A549 (cell line): ENCODE results near the gene BCAT1. TPM values are rescaled to one million over a fixed set of nuclear protein-coding genes. Genes with fewer than 3 reads are reported as not detected.
"Not testable (repeated sequence)": the region's sequence is repeated elsewhere in the genome, so short reads cannot be mapped to it uniquely, and the experiment has no call there.

Experiments
- ATAC-seq, 2 experiments: fragments of 200-7000 bp in 1 of 2; fragments of >200 bp in 1 of 2; cut with Nextera tagmentation in 1 of 2; cut with Tn5 transposase in 1 of 2; 3 replicates each; pipeline versions ENCODE4 v1.8.0 to v1.9.1; 2018 to 2020; ENCODE audit warnings: mild to moderate bottlenecking in 1 of 2, moderate library complexity in 1 of 2
- CTCF ChIA-PET: fragments of 300-600 bp; sonication (Branson Sonifier 250); formaldehyde crosslinking; extraction: SDS; loops from one replicate; lab custom pipeline; 2021; ENCODE audit warnings: antibody characterized with exemption, inconsistent platforms; lab: Yijun Ruan, JAX
- POLR2A ChIA-PET: fragments of 350-600 bp; formaldehyde crosslinking; extraction: SDS; loops from one replicate; lab custom pipeline; 2021; ENCODE audit warnings: antibody characterized with exemption, inconsistent platforms; lab: Yijun Ruan, JAX
- DNase-seq, 2 experiments: peaks; one replicate each; pipeline versions ENCODE4 v3.0.0 to v3.0.0-alpha.2; 2011 to 2016; ENCODE audit warnings: low read depth in 1 of 2, low spot score in 1 of 2
- FAIRE-seq: peaks from 2 replicates; lab custom pipeline; 2011; peaks lifted over from hg19 to GRCh38; lab: Jason Lieb, UNC
- H3K27ac ChIP-seq, 2 experiments: fragments of >200 bp; sonication (Bioruptor Twin); formaldehyde crosslinking; 3 replicates each; pipeline ENCODE4 v1.5.1; 2016 to 2017
- H3K4me1 ChIP-seq: fragments of >200 bp; sonication (Bioruptor Twin); formaldehyde crosslinking; 3 replicates; pipeline ENCODE4 v1.6.1; 2016
- H3K4me2 ChIP-seq: fragments of >200 bp; sonication (Bioruptor Twin); formaldehyde crosslinking; 3 replicates; pipeline ENCODE4 v1.6.1; 2016
- H3K4me3 ChIP-seq: fragments of >200 bp; sonication (Bioruptor Twin); formaldehyde crosslinking; 3 replicates; pipeline ENCODE4 v1.5.1; 2016
- H3K9me3 ChIP-seq: fragments of >200 bp; sonication (Bioruptor Twin); formaldehyde crosslinking; 3 replicates; pipeline ENCODE4 v1.6.1; 2016
- CBX8 ChIP-seq: fragments of 200-600 bp; sonication (generic); IDR thresholded peaks from 2 replicates; pipeline ENCODE4 v1.6.1; 2016
- CHD2 ChIP-seq: fragments of 150-350 bp; IDR thresholded peaks from 2 replicates; pipeline ENCODE4 v1.6.1; 2014; ENCODE audit warnings: low read length; ENCODE audit not compliant: partially characterized antibody
- EHF ChIP-seq: fragments of 250-450 bp; sonication (Bioruptor Pico); IDR thresholded peaks from 2 replicates; pipeline ENCODE4 v1.5.0; 2020; ENCODE audit warnings: mild to moderate bottlenecking
- FOSL2 ChIP-seq, 2 experiments: fragments of 450-650 bp in 1 of 2; fragments of >200 bp in 1 of 2; sonication (Bioruptor Twin) in 1 of 2; formaldehyde crosslinking; IDR thresholded peaks; 2 replicates each; pipeline versions ENCODE4 v1.5.0 to v1.6.1; 2016 to 2020; ENCODE audit warnings: mild to moderate bottlenecking in 1 of 2, moderate library complexity in 1 of 2
- FOXS1 ChIP-seq: fragments of 250-450 bp; sonication (Bioruptor Pico); IDR thresholded peaks from 2 replicates; pipeline ENCODE4 v1.5.0; 2020; ENCODE audit warnings: mild to moderate bottlenecking, moderate library complexity
- GATA3 ChIP-seq: IDR thresholded peaks from 2 replicates; pipeline ENCODE4 v1.6.1; 2012; ENCODE audit warnings: borderline replicate concordance
- HOXA7 ChIP-seq: fragments of 250-450 bp; sonication (Bioruptor Pico); IDR thresholded peaks from 2 replicates; pipeline ENCODE4 v1.5.0; 2020; ENCODE audit warnings: mild to moderate bottlenecking, moderate library complexity
- JUN ChIP-seq, 2 experiments: fragments of >200 bp; sonication (Bioruptor Twin); formaldehyde crosslinking; IDR thresholded peaks; 2 replicates in 1 of 2; 3 replicates in 1 of 2; pipeline ENCODE4 v1.6.1; 2016 to 2017
- MAFK ChIP-seq: fragments of 450-650 bp; IDR thresholded peaks from 2 replicates; pipeline ENCODE4 v1.6.1; 2014; ENCODE audit not compliant: partially characterized antibody
- NR3C1 ChIP-seq: fragments of >200 bp; sonication (Bioruptor Twin); formaldehyde crosslinking; IDR thresholded peaks from 3 replicates; pipeline ENCODE4 v1.6.1; 2017
- RAD21 ChIP-seq, 2 experiments: fragments of >200 bp in 1 of 2; sonication (Bioruptor Twin) in 1 of 2; formaldehyde crosslinking in 1 of 2; IDR thresholded peaks in 1 of 2; conservative IDR thresholded peaks in 1 of 2; 2 replicates in 1 of 2; 3 replicates in 1 of 2; pipeline ENCODE4 v1.6.1; 2012 to 2018; ENCODE audit warnings: inconsistent platforms in 1 of 2
- RNF2 ChIP-seq: fragments of 200-600 bp; sonication (generic); IDR thresholded peaks from 2 replicates; pipeline ENCODE4 v1.6.1; 2016; ENCODE audit warnings: low read depth, mild to moderate bottlenecking, antibody characterized with exemption, moderate library complexity, borderline replicate concordance
- SMC3 ChIP-seq: fragments of >200 bp; sonication (Bioruptor Twin); formaldehyde crosslinking; IDR thresholded peaks from 3 replicates; pipeline ENCODE4 v1.6.1; 2018; ENCODE audit warnings: inconsistent platforms
- ZC3H11A ChIP-seq: fragments of 450-650 bp; IDR thresholded peaks from 2 replicates; pipeline ENCODE4 v1.6.1; 2014; ENCODE audit warnings: antibody characterized with exemption, mild to moderate bottlenecking
- ZNF302 ChIP-seq: fragments of 250-450 bp; sonication (Bioruptor Pico); IDR thresholded peaks from 2 replicates; pipeline ENCODE4 v1.9.0; 2021; ENCODE audit warnings: inconsistent platforms, mild to moderate bottlenecking, moderate library complexity
- WGBS: methylation state at CpG from one replicate; pipeline ENCODE4 v1.1.6; 2017; ENCODE audit errors: missing lambda C conversion rate; 5-methylcytosine and 5-hydroxymethylcytosine counted together
- polyA plus RNA-seq, 4 experiments: library from polyadenylated mRNA; depleted of rRNA in 3 of 4; stranded (reverse); fragments of >200 nt; fragmentation: RNase III in 1 of 4; extraction: RNeasy Plus Mini Kit Qiagen cat#74134 plus additional on column Dnase treatment in 1 of 4; gene quantifications; 2 replicates in 3 of 4; 3 replicates in 1 of 4; pipeline ENCODE4 v1.2.3, GENCODE V29; 2011 to 2017
- TF ChIP-seq, protein P1 (sequence below): fragments of >200 bp; sonication (Bioruptor Twin); formaldehyde crosslinking; IDR thresholded peaks from 3 replicates; pipeline ENCODE4 v1.5.1; 2016
- TF ChIP-seq, protein P2 (sequence below): fragments of 150-350 bp; IDR thresholded peaks from 2 replicates; pipeline ENCODE4 v1.6.1; 2014; ENCODE audit warnings: low read depth, mild to moderate bottlenecking, low read length
- TF ChIP-seq, protein P3 (sequence below): IDR thresholded peaks from 2 replicates; pipeline ENCODE4 v1.6.1; 2012; ENCODE audit warnings: low read depth, borderline replicate concordance

Gene BCAT1
- polyA plus RNA-seq, 2 of the 4 experiments (the other 2 are of a cell fraction), result 10.5 to 14.6 TPM

DNA sequence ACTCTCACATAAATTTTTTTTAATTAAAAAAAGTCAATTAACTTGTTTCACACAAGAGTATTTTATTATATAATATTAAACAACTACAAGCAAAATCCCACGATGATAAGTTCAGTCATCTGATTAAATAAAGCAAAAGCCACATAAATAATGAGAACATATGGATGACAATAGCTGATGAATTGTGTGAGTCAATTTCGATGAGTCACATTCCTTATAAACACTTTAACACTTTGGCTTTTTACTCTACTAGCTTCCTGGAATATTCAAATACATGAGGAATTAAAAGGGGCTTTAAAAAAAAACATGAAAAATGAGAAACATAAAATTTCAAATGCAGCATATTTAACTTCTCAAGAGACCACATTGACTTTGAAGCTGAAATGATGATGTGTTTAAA, 95.3 kb downstream of the BCAT1 start:
- POLR2A ChIA-PET, result no interaction called here
- FAIRE-seq, result no peak
- Histone ChIP-seq H3K4me2 (no peak overlapping the region), H3K9me3 (no peaks in the 10 kb centered on the region), H3K4me1 (peaks cover 4% of the 10 kb centered on the region; the same call in 1 of the 3 replicates), H3K4me3 (no peak overlapping the region), H3K27ac (no peak overlapping the region)
- no peak for ATAC-seq
- 6% methylated on average over 2 of the region's 2 CpGs for WGBS
- no peak for TF ChIP-seq FOSL2 (IDR thresholded peaks at IDR 0.05)
- TF ChIP-seq FOSL2 (CRISPR knock-in tag; IDR thresholded peaks at IDR 0.05), result peak; percentile 61
- TF ChIP-seq HOXA7, result no peak
- no peak for TF ChIP-seq CHD2
- TF ChIP-seq GATA3, result no peak
- CTCF ChIA-PET, result interaction anchor here (1.4 to 2.8 kb wide), 2 partner anchors 10 to 17 kb away, joined by 3 to 8 read pairs; no protein-coding TSS in a partner anchor
- no peak for DNase-seq

DNA sequence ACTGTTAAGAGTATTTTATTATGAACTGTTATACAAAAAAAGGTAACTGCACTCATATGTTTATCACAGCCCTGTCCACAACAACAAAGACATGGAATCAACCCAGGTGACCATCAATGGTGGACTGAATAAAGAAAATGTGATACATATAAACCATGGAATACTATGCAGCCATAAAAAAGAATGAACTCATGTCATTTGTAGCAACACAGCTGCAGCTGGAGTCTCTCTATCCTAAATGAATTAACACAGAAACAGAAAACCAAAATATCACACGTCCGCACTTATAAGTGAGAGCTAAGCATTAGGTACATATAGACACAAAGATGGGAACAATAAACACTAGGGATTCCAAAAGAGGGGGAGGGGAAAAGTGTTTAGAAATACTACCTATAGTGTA, 95.8 kb downstream of the BCAT1 start:
- FAIRE-seq (no peak), ATAC-seq (no peak), DNase-seq (no peak)
- Histone ChIP-seq H3K4me3 (no peak overlapping the region), H3K9me3 (no peaks in the 10 kb centered on the region), H3K4me1 (peaks cover 4% of the 10 kb centered on the region; the same call in 1 of the 3 replicates), H3K4me2 (no peak overlapping the region), H3K27ac (no peak overlapping the region)
- TF ChIP-seq FOXS1 (CRISPR knock-in tag), result no peak
- TF ChIP-seq ZC3H11A, result no peak
- no peak for TF ChIP-seq MAFK
- TF ChIP-seq, protein P1, sequence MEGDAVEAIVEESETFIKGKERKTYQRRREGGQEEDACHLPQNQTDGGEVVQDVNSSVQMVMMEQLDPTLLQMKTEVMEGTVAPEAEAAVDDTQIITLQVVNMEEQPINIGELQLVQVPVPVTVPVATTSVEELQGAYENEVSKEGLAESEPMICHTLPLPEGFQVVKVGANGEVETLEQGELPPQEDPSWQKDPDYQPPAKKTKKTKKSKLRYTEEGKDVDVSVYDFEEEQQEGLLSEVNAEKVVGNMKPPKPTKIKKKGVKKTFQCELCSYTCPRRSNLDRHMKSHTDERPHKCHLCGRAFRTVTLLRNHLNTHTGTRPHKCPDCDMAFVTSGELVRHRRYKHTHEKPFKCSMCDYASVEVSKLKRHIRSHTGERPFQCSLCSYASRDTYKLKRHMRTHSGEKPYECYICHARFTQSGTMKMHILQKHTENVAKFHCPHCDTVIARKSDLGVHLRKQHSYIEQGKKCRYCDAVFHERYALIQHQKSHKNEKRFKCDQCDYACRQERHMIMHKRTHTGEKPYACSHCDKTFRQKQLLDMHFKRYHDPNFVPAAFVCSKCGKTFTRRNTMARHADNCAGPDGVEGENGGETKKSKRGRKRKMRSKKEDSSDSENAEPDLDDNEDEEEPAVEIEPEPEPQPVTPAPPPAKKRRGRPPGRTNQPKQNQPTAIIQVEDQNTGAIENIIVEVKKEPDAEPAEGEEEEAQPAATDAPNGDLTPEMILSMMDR, result no peak
- no peak for TF ChIP-seq NR3C1
- no peak for TF ChIP-seq SMC3
- no peak for TF ChIP-seq CBX8
- TF ChIP-seq GATA3, result no peak
- TF ChIP-seq ZNF302 (CRISPR knock-in tag), result no peak
- TF ChIP-seq, protein P2, sequence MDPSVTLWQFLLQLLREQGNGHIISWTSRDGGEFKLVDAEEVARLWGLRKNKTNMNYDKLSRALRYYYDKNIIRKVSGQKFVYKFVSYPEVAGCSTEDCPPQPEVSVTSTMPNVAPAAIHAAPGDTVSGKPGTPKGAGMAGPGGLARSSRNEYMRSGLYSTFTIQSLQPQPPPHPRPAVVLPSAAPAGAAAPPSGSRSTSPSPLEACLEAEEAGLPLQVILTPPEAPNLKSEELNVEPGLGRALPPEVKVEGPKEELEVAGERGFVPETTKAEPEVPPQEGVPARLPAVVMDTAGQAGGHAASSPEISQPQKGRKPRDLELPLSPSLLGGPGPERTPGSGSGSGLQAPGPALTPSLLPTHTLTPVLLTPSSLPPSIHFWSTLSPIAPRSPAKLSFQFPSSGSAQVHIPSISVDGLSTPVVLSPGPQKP, result no peak
- TF ChIP-seq EHF, result no peak
- POLR2A ChIA-PET, result no interaction called here
- CTCF ChIA-PET, result interaction anchor here (1.4 to 2.8 kb wide), 2 partner anchors 10 to 17 kb away, joined by 3 to 8 read pairs; no protein-coding TSS in a partner anchor
- WGBS, result 92% methylated on average over 2 of the region's 2 CpGs

DNA sequence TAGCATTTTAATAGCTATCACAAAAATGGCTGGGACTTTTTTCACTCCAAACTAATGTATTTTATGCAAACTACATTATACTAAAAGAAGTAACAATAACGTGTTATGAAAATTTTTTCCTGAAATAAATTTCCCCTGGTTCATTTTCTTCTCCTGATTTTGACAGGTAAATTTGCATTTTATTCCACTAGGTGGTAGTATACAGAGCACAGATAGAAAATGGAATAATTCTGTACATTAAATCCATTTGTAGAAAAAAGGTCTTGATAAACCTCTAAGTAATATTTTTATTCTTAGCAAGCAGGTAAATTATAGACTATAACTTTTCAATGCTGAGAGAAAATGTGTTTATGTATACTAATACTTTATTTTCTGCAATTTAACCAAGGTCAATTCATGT, 96.5 kb downstream of the BCAT1 start:
- Histone ChIP-seq H3K4me2 (no peak overlapping the region), H3K9me3 (no peaks in the 10 kb centered on the region), H3K4me1 (peaks cover 4% of the 10 kb centered on the region; the same call in 1 of the 3 replicates), H3K4me3 (no peak overlapping the region), H3K27ac (no peak overlapping the region)
- WGBS, result 9% methylated on average over 1 of the region's 1 CpG
- FAIRE-seq (no peak), DNase-seq (no peak), ATAC-seq (no peak)
- TF ChIP-seq RNF2 (no peak), RAD21 (conservative IDR thresholded peaks at IDR 0.05 in 1 of 2, IDR thresholded peaks at IDR 0.05 in 1 of 2) (0 out of 5 replicates have a peak, but pooled peaks of 1 of the 2 experiments have one; percentile 20), SMC3 (0 out of 3 replicates have a peak, but pooled peaks have one; percentile 18), JUN (IDR thresholded peaks at IDR 0.05) (no peak)
- TF ChIP-seq, protein P3, sequence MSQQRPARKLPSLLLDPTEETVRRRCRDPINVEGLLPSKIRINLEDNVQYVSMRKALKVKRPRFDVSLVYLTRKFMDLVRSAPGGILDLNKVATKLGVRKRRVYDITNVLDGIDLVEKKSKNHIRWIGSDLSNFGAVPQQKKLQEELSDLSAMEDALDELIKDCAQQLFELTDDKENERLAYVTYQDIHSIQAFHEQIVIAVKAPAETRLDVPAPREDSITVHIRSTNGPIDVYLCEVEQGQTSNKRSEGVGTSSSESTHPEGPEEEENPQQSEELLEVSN, result no peak
- TF ChIP-seq, protein P1, result peak; percentile 27; the same call in 2 of the 3 replicates
- ChIA-PET CTCF (interaction anchor here (0.8 to 2.8 kb wide), 2 partner anchors 9 to 98 kb away, joined by 3 to 8 read pairs; no protein-coding TSS in a partner anchor), POLR2A (no interaction called here)

DNA sequence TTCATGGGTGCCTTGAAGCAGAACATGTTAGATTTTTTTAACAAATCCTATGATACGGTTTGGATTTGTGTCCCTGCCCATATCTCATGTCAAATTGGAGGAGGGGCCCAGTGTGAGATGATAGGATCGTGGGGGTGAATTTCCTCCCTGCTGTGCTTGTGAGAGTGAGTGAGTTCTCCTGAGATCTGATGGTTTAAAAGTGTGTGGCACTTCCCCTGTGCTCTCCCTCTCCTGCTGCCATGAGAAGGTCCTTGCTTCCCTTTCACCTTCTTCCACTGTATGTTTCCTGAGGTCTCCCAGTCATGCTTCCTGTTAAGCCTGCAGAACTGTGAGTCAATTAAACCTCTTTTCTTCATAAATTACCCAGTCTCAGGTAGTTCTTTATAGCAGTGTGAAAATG, 97.0 kb downstream of the BCAT1 start:
- H3K4me3 ChIP-seq, H3K4me2 ChIP-seq, DNase-seq, ATAC-seq, H3K9me3 ChIP-seq, POLR2A ChIA-PET, H3K4me1 ChIP-seq, FAIRE-seq, H3K27ac ChIP-seq: not testable (repeated sequence)
- CTCF ChIA-PET, result interaction anchor here (0.8 to 2.8 kb wide), 2 partner anchors 8 to 98 kb away, joined by 3 to 8 read pairs; no protein-coding TSS in a partner anchor
- WGBS, result 43% methylated on average over 2 of the region's 2 CpGs
